ENCODE results near the gene LYRM4. TPM values are rescaled to one million over a fixed set of nuclear protein-coding genes. Genes with fewer than 3 reads are reported as not detected.

The LYRM4 gene
- total RNA-seq, 1 donor: 21.3 TPM

- DNase-seq (ENCODE audit: low read depth in 2 of 3, low spot score in 2 of 3): no peak
Observed at GRCh38 chr6:5208057-5208456, 52.7 kb downstream of the LYRM4 start.

GRCh38 chr6:5206920-5207561 lies 53.7 kb downstream of the LYRM4 start:
- no peak for DNase-seq (ENCODE audit: low read depth in 2 of 3, low spot score in 2 of 3)

- DNase-seq (ENCODE audit: low read depth in 2 of 3, low spot score in 2 of 3): peak in 2 of 3 donors; percentile 26 to 55
Observed at GRCh38 chr6:5205877-5206850, 54.6 kb downstream of the LYRM4 start.

DNA sequence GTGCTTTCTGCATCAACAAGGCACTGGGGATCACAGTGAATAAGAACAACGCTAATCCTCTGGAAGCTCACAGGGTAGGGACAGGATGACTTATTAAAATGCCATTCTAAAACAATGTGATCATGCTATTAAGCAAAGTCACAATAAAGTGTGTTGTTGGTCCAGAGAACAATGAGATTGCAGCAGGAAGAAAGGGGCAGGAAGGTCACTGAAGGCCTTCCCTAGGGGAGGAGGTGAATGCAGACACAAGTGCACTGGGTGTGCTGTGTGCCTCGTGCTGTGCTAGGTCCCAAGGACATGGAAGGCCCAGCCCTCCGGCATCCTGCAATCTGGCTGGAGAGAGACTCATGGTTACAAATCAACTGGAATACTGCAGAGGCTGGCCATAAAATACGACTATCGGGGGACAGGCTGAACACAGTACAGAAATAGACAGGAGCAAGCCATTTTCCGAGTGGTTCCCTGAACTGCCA lies 55.7 kb downstream of the LYRM4 start:
- DNase-seq (ENCODE audit: low read depth in 2 of 3, low spot score in 2 of 3): no peak

DNA sequence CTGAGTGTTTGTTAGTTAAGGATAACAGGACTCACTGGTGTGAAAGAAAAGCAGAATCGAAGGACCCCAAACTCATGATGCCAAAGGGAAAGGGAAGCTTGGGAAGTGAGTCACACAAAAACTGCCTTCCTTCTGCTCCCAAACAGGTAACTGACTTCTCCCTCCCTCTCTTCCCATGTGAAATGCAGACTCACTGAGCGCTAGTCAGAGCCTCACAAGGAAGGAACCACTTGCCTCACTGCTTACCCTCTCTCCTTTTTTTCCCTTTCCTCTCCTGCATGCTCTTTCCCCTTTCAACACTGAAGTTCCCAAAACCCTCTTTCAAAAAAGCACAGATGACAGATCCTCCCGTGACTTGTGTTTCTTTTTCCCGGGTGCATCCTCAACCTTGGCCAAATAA lies 56.4 kb downstream of the LYRM4 start:
- DNase-seq (ENCODE audit: low read depth in 2 of 3, low spot score in 2 of 3): no peak

- DNase-seq (ENCODE audit: low read depth in 2 of 3, low spot score in 2 of 3): no peak
Observed at GRCh38 chr6:5203546-5203945, 57.2 kb downstream of the LYRM4 start.

DNA sequence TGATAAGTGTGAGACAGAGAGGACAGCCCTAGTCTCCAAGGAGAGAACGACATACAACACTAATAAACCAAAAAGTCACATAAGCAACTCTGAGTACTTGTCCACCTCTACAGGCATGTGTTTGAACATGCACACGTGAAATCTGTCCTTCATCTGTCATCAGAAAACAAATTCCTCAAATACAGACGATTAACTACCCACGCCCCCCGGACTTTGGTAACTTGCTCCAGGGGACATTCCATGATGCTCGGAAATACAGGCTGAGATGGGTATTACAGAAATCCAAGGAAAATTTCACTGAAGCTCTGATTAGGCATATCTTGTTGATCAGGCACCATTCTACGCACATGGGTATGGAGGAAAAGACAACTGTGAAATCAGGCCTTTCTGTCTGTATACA lies 57.8 kb downstream of the LYRM4 start:
- no peak for DNase-seq (ENCODE audit: low read depth in 2 of 3, low spot score in 2 of 3)

- DNase-seq (ENCODE audit: low read depth in 2 of 3, low spot score in 2 of 3): no peak
Observed at GRCh38 chr6:5202206-5202605, 58.5 kb downstream of the LYRM4 start.

GRCh38 chr6:5201271-5201670 lies 59.5 kb downstream of the LYRM4 start:
- no peak for DNase-seq (ENCODE audit: low read depth in 2 of 3, low spot score in 2 of 3)

DNA sequence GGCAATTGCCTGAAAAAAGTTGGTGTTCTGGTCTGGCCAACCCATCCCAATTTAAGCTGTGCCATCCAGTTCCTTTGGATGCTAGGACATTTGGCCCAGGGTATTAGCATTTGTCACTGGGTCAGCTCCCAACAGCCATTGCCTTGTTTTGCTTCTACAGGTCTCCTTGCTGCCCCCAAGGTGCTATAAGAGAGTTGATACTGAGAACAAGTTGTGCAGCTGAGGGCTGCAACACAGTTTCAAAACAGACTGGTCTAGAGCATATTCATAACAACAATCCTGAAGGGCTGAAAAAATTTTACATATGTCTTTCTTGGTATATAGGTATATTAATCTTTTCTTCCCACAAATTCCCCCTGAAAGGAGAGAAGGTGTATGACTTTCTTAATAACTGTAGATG lies 61.0 kb downstream of the LYRM4 start:
- DNase-seq (ENCODE audit: low read depth in 2 of 3, low spot score in 2 of 3): no peak

DNA sequence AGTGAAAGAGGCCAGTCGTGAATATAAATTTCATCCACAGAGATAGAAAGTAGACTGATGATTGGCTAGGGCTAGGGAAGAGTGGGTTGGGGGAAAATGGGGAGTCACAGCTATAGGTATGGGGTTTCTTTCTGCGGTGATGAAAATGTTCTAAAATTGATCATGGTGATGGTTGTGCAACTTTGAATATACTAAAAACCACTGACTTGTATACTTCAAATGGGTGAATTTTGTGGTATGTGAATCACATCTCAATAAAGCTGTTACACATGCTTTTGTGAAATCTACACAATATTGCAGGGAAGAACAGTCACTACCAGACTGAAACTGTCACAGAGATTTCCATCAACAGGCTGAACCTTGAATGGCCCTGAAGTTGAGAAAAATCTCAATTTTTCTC lies 61.5 kb downstream of the LYRM4 start:
- DNase-seq (ENCODE audit: low read depth in 2 of 3, low spot score in 2 of 3): no peak

- DNase-seq (ENCODE audit: low read depth in 2 of 3, low spot score in 2 of 3): no peak
Observed at GRCh38 chr6:5197084-5197483, 63.7 kb downstream of the LYRM4 start.

DNA sequence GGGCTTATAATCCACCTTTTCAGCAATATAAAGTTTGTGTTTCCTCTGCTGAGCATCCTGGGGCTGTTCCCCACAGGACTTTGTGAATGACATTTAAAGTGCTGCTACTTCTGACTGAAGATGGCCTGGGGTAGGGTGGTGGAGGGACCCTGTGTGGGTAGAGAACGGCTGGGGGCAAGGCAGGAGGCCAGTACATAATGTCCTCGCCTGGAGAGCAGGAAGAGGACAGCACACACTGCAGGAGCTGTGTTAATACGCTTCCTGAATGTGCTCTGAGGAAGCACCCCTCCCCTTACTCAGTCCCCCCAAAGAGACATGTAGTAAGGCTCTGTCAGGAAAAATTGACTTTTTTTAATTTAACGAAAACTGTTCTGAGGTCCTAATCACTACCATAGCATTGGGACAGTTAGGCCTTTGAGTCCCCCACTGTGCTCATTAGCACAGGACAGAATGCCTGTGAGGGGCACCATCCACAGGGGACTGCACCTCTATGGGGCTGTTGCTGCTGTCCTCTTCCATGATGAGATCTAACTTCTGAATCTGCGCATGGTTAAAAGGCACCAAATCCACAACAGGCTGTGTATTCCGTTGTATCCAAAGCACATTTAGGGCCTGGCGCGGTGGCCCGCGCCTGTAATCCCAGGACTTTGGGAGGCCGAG lies 68.5 kb downstream of the LYRM4 start:
- DNase-seq (ENCODE audit: low read depth in 2 of 3, low spot score in 2 of 3): no peak

GRCh38 chr6:5191722-5192121 lies 69.0 kb downstream of the LYRM4 start:
- DNase-seq (ENCODE audit: low read depth in 2 of 3, low spot score in 2 of 3): no peak

DNA sequence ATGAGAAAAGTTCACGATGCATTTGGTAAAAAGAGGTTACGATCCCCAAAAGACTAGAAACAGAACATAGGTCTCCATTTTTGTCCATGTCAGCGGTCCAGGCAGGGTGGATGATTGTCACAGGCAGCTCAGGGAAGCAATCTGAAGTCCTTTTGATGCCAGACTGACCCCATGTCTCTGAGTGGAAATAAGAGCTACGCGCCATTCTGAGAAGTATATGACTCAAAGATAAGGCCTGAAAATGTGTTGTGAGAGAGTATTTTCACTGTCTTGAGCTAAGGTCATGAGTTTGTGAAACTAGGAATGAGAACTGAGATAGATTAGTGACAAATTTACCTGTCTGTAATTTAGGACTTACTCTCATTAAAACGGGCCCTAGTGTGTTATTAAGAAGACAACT lies 69.5 kb downstream of the LYRM4 start:
- DNase-seq (ENCODE audit: low read depth in 2 of 3, low spot score in 2 of 3): no peak

DNA sequence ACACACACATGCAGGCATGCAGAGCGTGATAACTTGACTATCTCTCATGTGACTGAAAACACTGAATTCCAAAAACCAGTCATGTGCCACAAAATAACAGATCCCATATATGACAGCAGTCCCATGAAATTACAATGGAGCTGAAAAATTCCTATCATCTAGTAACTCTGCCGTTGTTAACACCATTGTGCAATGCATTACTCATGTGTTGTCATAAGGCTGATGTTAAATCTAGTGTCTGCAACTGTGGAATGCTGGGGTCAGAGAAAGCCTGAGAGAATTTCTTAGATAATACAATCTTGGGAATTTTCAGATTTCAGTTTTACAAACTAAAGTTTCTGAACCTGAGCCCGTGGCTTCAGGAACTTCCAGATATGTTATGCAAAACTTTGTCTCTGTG lies 70.2 kb downstream of the LYRM4 start:
- DNase-seq (ENCODE audit: low read depth in 2 of 3, low spot score in 2 of 3): no peak

GRCh38 chr6:5188646-5189045 lies 72.1 kb downstream of the LYRM4 start:
- DNase-seq (ENCODE audit: low read depth in 2 of 3, low spot score in 2 of 3): no peak

DNA sequence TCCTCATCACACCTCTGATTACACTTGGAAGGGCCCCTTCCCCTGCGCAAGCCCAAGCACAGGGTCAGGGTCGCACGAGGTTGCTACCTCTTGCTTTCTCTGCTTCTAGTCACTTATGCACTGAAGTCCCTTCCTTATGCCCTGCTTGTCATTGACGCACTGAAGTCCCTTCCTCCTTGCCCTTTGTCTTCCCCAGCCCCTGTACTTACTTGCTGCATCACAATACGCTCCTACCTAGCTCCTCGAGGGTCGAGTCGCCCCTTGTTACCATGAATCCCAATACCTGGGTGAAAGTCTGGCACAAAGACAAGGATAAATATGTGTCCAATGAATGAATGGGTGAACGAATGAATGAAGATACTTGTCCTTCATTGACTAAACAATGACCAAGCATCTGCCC lies 75.9 kb downstream of the LYRM4 start:
- no peak for DNase-seq (ENCODE audit: low read depth in 2 of 3, low spot score in 2 of 3)

GRCh38 chr6:5184218-5184617 lies 76.5 kb downstream of the LYRM4 start:
- peak in 1 of 3 donors; percentile 22 for DNase-seq (ENCODE audit: low read depth in 2 of 3, low spot score in 2 of 3)

DNA sequence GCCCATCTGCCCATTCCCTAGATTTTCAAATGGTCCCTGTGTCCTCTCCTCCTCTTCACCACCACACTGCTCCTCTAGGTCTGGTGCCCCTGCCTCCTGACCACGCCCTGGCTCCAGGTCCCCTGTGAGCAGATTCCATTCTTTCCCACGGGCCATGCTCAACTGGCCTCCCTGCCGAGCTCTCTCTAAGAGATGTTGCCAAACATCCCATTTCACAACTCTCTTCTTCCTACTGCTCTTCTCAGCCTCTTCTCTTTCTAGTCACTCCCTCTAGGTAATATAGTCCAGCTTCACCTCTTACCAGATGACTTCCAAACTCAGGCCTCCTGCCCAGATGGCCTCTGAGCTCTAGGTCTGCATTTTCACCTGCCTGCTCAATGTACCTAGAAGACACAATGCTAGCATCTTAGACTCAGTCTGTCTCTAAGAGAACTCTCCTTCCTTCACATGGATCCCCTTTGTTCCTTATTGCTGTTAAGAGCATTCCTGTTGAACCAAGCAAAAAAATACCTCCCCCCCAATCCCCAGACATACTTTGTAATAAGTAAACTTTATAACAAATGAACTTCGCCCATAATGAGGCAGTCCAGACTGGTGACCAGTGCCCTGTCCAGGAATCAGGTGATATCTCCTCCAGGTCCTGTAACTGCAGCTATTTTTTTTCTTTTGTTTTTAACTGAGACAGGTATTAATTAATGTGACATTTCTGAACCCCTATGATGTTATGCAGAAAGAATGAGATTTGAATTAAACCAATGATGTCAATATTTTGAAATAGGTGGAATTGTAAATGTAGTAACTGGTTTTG lies 79.0 kb downstream of the LYRM4 start:
- DNase-seq (ENCODE audit: low read depth in 2 of 3, low spot score in 2 of 3): no peak

- no peak for DNase-seq (ENCODE audit: low read depth in 2 of 3, low spot score in 2 of 3)
Observed at GRCh38 chr6:5180636-5181035, 80.1 kb downstream of the LYRM4 start.
